ENCODE data around the gene IL10RA.
"Not testable (repeated sequence)": the region's sequence is repeated elsewhere in the genome, so short reads cannot be mapped to it uniquely, and the experiment has no call there.

DNA sequence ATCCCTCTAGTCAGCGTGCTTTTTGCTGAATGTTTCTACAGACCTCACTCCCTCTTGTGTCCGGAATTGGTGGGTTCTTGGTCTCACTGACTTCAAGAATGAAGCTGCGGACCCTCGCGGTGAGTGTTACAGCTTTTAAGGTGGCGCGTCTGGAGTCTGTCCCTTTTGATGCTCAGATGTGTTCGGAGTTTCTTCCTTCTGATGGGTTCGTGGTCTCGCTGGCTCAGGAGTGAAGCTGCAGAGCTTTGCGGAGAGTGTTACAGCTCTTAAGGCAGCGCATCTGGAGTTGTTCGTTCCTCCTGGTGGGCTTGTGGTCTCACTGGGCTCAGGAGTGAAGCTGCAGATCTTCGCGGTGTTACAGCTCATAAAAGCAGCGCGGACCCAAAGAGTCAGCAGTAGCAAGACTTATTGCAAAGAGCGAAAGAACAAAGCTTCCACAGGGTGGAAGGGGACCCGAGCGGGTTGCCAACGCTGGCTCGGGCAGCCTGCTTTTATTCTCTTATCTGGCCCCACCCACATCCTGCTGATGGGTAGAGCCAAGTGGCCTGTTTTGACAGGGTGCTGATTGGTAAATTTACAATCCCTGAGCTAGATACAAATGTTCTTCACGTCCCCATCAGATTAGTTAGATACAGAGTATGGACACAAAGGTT is 8.5 kb upstream of the IL10RA start:
- TF ChIP-seq CTCF, POLR2A, POLR2AphosphoS5 (IDR thresholded peaks at IDR 0.05): not testable (repeated sequence)

Measured in prostate gland (tissue), 2 donors.